Measurements from ENCODE around the gene CNTNAP2. TPM values are rescaled to one million over a fixed set of nuclear protein-coding genes. Genes with fewer than 3 reads are reported as not detected.
A peak's percentile ranks its signal among the peaks of the same experiment; 100 is the strongest.
"Not testable (repeated sequence)": the region's sequence is repeated elsewhere in the genome, so short reads cannot be mapped to it uniquely, and the experiment has no call there.

CNTNAP2 gene
- total and polyA plus RNA-seq, 12 donors = 0.07 to 0.77 (median 0.24) TPM

DNA sequence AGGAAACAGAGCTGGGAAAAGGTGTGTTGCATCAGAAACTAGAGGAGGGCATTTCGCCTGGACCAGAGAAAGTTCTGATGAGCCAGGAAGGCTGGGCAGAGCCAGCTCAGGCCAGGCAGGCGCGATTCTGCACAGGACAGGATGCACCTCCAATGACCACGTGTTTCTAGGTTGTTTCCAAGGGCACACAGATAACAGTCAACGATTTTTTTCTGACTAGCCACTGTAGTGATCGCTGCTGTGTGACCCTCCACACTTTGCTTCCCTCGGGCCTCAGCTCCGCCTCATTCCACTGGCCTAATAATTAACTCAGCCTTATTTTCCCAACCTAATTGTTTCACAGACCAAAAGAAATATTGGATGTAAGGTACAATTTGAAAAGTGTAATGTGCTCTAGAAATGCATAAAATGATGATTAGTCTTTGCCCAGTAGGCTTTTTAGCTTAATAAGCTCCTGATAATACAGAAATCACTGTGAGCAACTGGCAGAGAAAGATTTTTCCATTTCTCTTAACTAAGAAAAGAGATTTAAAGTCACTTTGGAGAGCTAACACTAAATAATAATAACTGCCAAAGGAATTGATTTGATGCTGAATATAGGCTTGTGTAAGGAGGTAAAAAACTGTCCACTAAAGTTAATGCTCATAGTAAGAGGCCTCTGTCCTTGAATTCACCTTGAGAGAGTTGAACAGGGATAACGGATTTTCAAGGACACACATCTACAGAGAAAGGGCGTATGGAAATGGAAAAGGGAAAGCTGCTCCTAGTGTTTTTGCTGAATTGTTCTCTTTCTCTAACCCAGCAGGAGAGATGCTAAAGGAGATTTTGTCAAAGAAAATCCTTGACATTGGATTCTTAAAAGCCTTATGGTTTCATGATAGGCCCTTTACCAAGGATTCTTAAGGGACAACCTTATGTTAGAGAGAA is 2183.0 kb downstream of the CNTNAP2 start:
- WGBS, 2 donors = 65% methylated on average over 10 of the region's 10 CpGs
- Histone ChIP-seq H3K4me3 (no peak overlapping the region), H3K9me3 (no peaks in the 10 kb centered on the region), H3K36me3 (no peaks in the 10 kb centered on the region), H3K27me3 (no peaks in the 10 kb centered on the region), H3K4me1 (peaks cover 4 to 21% (median 12%) of the 10 kb centered on the region in 9 donors), H3K27ac (no peak overlapping the region)
- DNase-seq (no peak), ATAC-seq (no peak)
- intact Hi-C loops (cut with DNase I) = no loop called here
- TF ChIP-seq, protein P1, sequence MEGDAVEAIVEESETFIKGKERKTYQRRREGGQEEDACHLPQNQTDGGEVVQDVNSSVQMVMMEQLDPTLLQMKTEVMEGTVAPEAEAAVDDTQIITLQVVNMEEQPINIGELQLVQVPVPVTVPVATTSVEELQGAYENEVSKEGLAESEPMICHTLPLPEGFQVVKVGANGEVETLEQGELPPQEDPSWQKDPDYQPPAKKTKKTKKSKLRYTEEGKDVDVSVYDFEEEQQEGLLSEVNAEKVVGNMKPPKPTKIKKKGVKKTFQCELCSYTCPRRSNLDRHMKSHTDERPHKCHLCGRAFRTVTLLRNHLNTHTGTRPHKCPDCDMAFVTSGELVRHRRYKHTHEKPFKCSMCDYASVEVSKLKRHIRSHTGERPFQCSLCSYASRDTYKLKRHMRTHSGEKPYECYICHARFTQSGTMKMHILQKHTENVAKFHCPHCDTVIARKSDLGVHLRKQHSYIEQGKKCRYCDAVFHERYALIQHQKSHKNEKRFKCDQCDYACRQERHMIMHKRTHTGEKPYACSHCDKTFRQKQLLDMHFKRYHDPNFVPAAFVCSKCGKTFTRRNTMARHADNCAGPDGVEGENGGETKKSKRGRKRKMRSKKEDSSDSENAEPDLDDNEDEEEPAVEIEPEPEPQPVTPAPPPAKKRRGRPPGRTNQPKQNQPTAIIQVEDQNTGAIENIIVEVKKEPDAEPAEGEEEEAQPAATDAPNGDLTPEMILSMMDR (IDR thresholded peaks at IDR 0.05) = no peak

DNA sequence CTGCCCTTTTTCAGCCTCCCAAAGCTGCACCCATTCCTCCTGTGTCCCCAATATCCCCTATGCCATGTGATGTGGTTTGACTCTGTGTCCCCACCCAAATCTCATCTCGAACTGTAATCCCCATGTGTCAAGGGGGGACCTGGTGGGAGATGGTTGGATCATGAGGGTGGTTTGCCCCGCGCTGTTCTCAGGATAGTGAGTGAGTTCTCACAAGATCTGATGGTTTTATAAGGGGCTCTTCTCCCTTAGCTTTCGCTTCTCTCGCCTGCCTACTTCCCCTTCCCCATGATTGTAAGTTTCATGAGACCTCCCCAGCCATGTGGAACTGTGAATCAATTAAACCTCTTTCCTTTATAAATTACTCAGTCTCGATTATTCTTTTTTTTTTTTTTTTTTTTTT is 2185.8 kb downstream of the CNTNAP2 start:
- DNase-seq; ATAC-seq; intact Hi-C loops (cut with DNase I); H3K27me3 ChIP-seq; H3K9me3 ChIP-seq; H3K36me3 ChIP-seq; H3K4me3 ChIP-seq; H3K27ac ChIP-seq: not testable (repeated sequence)
- H3K4me1 ChIP-seq = peaks cover 5 to 29% (median 21%) of the 10 kb centered on the region in 9 donors
- WGBS, 2 donors = 89 to 92% methylated on average over 6 of the region's 6 CpGs

GRCh38 chr7:148303295-148304082 is 2186.9 kb downstream of the CNTNAP2 start:
- peak overlapping the region in 7 of 10 donors; percentile 4 to 49 (median 13) for H3K27ac ChIP-seq
- intact Hi-C loops (cut with DNase I) = no loop called here
- WGBS, 2 donors = 27 to 44% methylated on average over 11 of the region's 11 CpGs
- H3K4me1 ChIP-seq = peaks cover 5 to 29% (median 21%) of the 10 kb centered on the region in 9 donors
- TF ChIP-seq, protein P1 (IDR thresholded peaks at IDR 0.05) = no peak
- H3K4me3 ChIP-seq = peak overlapping the region in 1 of 10 donors; percentile 2
- peak; percentile 80 to 97 (median 92) for ATAC-seq
- peak; percentile 73 to 78 for DNase-seq
- H3K36me3 ChIP-seq = no peaks in the 10 kb centered on the region
- H3K27me3 ChIP-seq = no peaks in the 10 kb centered on the region
- no peaks in the 10 kb centered on the region for H3K9me3 ChIP-seq

- Histone ChIP-seq H3K4me3 (no peak overlapping the region), H3K27ac (peak overlapping the region in 6 of 10 donors; percentile 4 to 49 (median 28)), H3K4me1 (peaks cover 5 to 29% (median 21%) of the 10 kb centered on the region in 9 donors), H3K9me3 (no peaks in the 10 kb centered on the region), H3K27me3 (no peaks in the 10 kb centered on the region), H3K36me3 (no peaks in the 10 kb centered on the region)
- intact Hi-C loops (cut with DNase I) = no loop called here
- 28% methylated on average over 2 of the region's 2 CpGs for WGBS, 2 donors
- TF ChIP-seq, protein P1 (IDR thresholded peaks at IDR 0.05) = no peak
- ATAC-seq (peak in 2 of 8 donors; percentile 11), DNase-seq (no peak)
These were observed 2187.4 kb downstream of the CNTNAP2 start for GRCh38 chr7:148304083-148304335.

All from heart right ventricle (tissue), 16 donors.